Measurements from ENCODE around the gene NNMT.

DNA sequence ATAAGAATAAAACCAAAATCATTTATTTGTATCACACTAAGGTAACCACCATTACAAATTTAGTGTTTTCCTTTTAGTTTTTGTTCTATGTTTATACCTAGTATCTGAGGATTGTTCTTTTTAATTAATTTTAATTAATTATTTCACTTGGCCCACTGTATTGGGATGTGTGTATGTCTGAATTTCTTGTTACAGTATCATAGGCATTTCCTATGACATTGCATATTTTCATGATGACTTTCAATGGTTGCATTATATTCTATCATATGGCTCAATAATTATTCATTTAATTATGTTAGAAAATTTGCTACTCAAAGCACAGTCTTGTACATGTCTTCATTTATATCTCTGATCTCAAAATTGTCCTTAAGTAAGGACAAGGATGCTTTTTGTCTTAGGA is 63.1 kb downstream of the NNMT start:
- no peak for TF ChIP-seq POLR2AphosphoS5 (IDR thresholded peaks at IDR 0.05; ENCODE audit: insufficient read depth, low read depth, low read length)
- TF ChIP-seq, protein P1, sequence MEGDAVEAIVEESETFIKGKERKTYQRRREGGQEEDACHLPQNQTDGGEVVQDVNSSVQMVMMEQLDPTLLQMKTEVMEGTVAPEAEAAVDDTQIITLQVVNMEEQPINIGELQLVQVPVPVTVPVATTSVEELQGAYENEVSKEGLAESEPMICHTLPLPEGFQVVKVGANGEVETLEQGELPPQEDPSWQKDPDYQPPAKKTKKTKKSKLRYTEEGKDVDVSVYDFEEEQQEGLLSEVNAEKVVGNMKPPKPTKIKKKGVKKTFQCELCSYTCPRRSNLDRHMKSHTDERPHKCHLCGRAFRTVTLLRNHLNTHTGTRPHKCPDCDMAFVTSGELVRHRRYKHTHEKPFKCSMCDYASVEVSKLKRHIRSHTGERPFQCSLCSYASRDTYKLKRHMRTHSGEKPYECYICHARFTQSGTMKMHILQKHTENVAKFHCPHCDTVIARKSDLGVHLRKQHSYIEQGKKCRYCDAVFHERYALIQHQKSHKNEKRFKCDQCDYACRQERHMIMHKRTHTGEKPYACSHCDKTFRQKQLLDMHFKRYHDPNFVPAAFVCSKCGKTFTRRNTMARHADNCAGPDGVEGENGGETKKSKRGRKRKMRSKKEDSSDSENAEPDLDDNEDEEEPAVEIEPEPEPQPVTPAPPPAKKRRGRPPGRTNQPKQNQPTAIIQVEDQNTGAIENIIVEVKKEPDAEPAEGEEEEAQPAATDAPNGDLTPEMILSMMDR (IDR thresholded peaks at IDR 0.05; ENCODE audit: extremely low read depth in 1 of 2, insufficient read depth in 1 of 2, low read depth in 1 of 2, low read length in 2 of 2): no peak
- TF ChIP-seq EZH2 (IDR thresholded peaks at IDR 0.05; ENCODE audit: borderline replicate concordance, low read depth, low read length, severe bottlenecking): no peak
- no peak for TF ChIP-seq POLR2A (IDR thresholded peaks at IDR 0.05; ENCODE audit: low read depth, low read length)
- no peak for TF ChIP-seq JUN (IDR thresholded peaks at IDR 0.05; ENCODE audit: borderline replicate concordance, insufficient read depth, insufficient read length, low read depth)

Measured in endothelial cell of umbilical vein (primary cell).